ENCODE measurements around the gene ATRIP.

ATRIP gene

DNA sequence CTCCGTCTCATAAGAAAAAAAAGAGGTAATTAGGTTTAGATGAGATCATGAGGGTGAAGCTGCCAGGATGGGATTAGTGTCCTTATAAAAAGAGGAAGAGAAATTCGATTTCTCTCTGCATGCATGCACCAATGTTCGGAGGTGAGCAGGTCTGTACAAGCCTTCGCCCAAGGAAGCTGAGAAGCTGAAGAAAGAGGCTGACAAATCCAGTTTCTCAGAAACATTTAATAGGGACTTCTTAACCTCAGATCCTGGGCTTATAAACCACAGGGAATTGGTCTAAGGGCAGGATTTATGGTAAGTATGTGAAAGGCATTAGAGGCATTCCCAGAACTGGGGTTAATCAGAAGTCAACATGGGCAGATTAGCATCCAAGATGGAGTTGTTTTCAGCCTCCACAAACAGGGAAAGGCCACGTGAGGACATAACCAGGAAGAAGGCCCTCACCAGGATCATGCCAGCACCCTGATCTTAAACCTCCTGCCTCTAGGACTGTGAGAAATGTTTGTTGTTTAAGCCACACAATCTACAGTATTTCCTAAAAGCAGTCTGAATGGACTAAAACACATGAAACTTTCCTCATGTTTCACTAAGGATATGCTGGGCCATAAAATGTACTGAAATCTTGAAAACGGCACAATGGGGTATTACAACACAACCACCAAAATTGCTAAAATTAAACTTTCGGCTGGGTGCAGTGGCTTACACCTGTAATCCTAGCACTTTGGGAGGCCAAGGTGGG, 46.1 kb downstream of the ATRIP start:
- H3K27ac ChIP-seq, result no peak overlapping the region

DNA sequence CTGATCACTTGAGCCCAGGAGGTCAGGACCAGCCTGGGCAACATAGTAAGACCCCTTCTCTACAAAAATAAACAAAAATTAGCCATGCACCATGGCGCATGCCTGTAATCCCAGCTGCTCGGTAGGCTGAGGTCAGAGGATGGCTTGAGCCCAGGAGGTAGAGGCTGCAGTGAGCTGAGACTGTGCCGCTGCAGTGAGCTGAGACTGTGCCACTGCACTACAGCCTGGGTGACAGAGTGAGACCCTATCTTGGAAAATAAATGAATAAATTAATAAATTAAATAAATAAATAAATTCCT, 46.6 kb downstream of the ATRIP start:
- no peak overlapping the region for H3K27ac ChIP-seq
- TF ChIP-seq ZFX (IDR thresholded peaks at IDR 0.05), result no peak
- TF ChIP-seq, protein P1, sequence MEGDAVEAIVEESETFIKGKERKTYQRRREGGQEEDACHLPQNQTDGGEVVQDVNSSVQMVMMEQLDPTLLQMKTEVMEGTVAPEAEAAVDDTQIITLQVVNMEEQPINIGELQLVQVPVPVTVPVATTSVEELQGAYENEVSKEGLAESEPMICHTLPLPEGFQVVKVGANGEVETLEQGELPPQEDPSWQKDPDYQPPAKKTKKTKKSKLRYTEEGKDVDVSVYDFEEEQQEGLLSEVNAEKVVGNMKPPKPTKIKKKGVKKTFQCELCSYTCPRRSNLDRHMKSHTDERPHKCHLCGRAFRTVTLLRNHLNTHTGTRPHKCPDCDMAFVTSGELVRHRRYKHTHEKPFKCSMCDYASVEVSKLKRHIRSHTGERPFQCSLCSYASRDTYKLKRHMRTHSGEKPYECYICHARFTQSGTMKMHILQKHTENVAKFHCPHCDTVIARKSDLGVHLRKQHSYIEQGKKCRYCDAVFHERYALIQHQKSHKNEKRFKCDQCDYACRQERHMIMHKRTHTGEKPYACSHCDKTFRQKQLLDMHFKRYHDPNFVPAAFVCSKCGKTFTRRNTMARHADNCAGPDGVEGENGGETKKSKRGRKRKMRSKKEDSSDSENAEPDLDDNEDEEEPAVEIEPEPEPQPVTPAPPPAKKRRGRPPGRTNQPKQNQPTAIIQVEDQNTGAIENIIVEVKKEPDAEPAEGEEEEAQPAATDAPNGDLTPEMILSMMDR (conservative IDR thresholded peaks at IDR 0.05), result no peak

More for the DNA sequence above, 46.1 kb downstream of the ATRIP start:
- TF ChIP-seq, protein P1 (conservative IDR thresholded peaks at IDR 0.05), result no peak
- TF ChIP-seq ZFX (IDR thresholded peaks at IDR 0.05), result no peak

DNA sequence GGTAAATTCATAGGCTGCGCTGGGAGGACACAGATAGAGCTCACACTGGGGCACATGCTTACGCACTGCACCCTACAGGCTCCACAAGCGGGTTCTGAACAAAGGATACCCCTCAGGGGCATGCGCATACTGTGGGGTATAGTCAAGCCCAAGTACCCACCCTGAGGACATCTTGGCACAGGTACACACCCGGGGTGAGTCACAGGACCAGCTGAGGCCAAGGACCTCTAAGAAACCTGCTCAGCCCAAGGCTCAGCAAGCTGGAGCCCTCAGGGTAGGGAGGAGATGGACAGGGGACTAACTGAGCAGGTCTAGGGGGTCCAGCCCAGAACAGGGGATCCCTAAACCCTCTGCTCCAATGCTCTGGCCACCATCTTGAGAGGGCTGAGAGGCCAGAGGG, 54.1 kb downstream of the ATRIP start:
- TF ChIP-seq, protein P1 (conservative IDR thresholded peaks at IDR 0.05), result no peak
- no peak for TF ChIP-seq ZFX (IDR thresholded peaks at IDR 0.05)

DNA sequence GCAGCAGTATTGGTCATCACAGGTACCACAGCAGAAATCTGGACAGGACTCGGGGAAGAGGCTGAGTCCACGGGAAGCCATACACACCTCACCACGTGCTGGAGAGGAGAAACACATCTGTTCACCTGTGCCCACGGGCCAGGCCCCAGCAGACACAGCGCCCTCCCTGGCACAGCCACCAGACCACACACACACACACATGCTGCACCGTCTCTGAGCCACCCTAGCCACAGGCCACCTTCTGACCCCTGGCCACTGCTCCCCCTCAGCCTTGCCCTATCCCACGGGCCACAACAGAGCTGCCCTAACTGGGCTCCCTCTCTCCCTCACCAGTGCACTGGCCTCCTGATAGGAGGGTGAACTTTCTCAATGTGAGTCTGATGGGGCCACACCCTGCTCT, 54.7 kb downstream of the ATRIP start:
- no peak for TF ChIP-seq ZFX (IDR thresholded peaks at IDR 0.05)
- TF ChIP-seq, protein P1 (conservative IDR thresholded peaks at IDR 0.05), result no peak
- H3K27ac ChIP-seq, result peak overlapping the region; percentile 99

More for the DNA sequence above, 54.1 kb downstream of the ATRIP start:
- H3K27ac ChIP-seq, result peak overlapping the region; percentile 99; the same call in 1 of the 2 replicates

DNA sequence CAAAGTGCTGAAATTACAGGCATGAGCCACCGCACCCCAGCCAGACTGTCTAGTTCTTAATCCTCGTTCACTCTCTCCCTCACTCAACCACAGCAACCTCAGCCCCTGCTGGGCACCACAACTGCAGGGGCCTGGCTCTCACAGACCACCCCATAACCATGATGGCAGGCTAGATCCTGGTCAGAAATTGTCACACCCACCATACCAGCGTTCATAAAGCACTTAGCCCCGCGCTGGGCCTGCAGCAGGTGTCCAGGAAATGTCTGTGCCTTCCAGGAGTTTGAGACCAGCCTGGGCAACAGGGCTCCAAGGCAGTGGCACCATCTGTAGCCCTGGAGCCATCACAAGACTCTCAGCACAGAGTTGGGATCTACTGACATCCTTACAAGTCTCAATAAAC, 55.6 kb downstream of the ATRIP start:
- TF ChIP-seq, protein P1 (conservative IDR thresholded peaks at IDR 0.05), result no peak
- TF ChIP-seq ZFX (IDR thresholded peaks at IDR 0.05), result no peak
- H3K27ac ChIP-seq, result peak overlapping the region; percentile 99

DNA sequence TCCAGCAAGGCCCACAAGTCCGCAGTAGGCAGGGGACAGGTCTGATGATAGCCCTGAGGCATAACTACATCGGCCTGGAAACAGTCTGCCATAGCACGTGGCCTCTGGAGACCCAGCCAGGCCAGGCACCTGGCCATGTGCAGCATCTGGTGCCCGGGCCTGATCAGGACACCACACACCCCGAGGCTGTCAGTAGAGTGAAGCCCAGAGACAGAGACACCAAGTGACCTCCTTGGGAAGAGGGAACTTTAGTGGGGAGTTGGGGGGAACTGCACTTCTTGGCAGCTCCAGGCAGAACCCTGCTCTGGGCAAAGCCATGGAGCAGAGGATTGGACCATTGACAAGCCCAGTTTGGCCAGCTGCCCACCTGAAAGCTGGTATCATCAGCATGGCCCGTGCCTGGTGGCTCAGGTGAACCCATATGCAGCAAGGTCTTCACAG, 56.2 kb downstream of the ATRIP start:
- TF ChIP-seq ZFX (IDR thresholded peaks at IDR 0.05), result no peak
- TF ChIP-seq, protein P1 (conservative IDR thresholded peaks at IDR 0.05), result no peak
- peak overlapping the region; percentile 99 for H3K27ac ChIP-seq

DNA sequence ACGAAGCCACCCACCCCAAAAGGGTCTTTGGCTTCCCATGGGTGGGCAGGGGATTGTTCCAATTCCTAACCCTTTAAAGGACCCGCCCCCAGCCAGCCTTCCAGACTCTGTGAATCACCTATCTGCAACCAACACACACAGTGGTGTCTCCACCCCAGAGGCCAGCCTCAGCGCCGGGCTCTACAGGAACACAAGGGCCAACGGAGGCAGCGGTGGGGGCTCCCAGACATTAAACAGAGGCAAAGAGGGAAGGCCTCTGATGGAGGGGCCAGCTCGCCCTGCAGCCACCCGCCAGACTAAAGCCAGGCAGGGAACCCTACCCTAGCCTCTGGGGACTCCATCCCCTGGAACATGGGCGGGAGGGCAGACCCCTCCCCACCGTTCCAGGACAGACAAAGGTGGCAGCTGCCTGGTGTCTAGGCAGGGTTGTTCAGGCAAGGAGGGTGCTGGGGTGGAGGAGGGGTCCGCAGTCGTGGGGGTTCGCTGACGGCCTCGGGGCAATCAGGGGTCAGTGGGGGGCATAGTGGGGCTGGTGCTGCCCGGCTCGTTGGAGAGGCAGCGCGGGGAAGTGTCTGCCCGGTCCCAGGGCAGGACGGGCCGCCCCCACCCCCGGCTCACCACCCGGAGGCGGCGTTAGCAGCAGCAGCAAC, 57.0 kb downstream of the ATRIP start:
- H3K27ac ChIP-seq, result peak overlapping the region; percentile 99
- no peak for TF ChIP-seq ZFX (IDR thresholded peaks at IDR 0.05)

All from C4-2B (cell line).